Measurements from ENCODE around the gene PDGFRA. TPM values are rescaled to one million over a fixed set of nuclear protein-coding genes. Genes with fewer than 3 reads are reported as not detected.

PDGFRA gene
- total and polyA plus RNA-seq, 10 of the 15 experiments (the other 5 are each of a cell fraction or from before 2014, with no cell fraction given), result 0.01 to 0.28 (median 0.06) TPM; not detected in 5

- TF ChIP-seq SREBF2 (IDR thresholded peaks at IDR 0.05; ENCODE audit: low read length), result no peak
These were observed 43.0 kb downstream of the PDGFRA start (continued) for GRCh38 chr4:54272051-54272450.

GRCh38 chr4:54274264-54274663 lies 45.2 kb downstream of the PDGFRA start:
- in situ Hi-C loops (cut with MboI) (no loop called here), intact Hi-C loops (cut with micrococcal nuclease; ENCODE audit: unreplicated experiment) (no loop called here)
- ATAC-seq (no peak), DNase-seq (ENCODE audit: low read depth, low spot score) (no peak), FAIRE-seq (no peak)
- CTCF ChIA-PET, result interaction anchor here (1.3 kb wide), 1 partner anchor 40 kb away, joined by 4 read pairs; no protein-coding TSS in a partner anchor
- SMC1A ChIA-PET (ENCODE audit: uncharacterized antibody, unreplicated experiment), result no interaction called here
- RAD21 ChIA-PET (ENCODE audit: unreplicated experiment), result no interaction called here
- no TSS peak for BruUV-seq (replicated peaks)
- POLR2A ChIA-PET, result no interaction called here
- H3K27me3 ChIP-seq (replicated peaks in 1 of 2; ENCODE audit: control insufficient read depth in 2 of 2, insufficient read depth in 2 of 2, low read length in 1 of 2), result no peaks in the 10 kb centered on the region
- H2AFZ ChIP-seq (ENCODE audit: control insufficient read depth, low read depth, low read length), result no peak overlapping the region
- H3K27ac ChIP-seq (ENCODE audit: control insufficient read depth, insufficient read depth), result no peak overlapping the region
- WGBS (ENCODE audit: insufficient coverage, insufficient replicate concordance, low lambda C conversion rate, missing lambda C conversion rate), result 60% methylated on average over 3 of the region's 3 CpGs
- no peak overlapping the region for H3K9ac ChIP-seq (ENCODE audit: control insufficient read depth, insufficient read depth, low read length)
- TF ChIP-seq ZNF274 (IDR thresholded peaks at IDR 0.05; ENCODE audit: insufficient read depth, insufficient read length) (no peak), STAT1 (conservative IDR thresholded peaks at IDR 0.05) (no peak), CEBPZ (IDR thresholded peaks at IDR 0.05; ENCODE audit: low read depth, low read length) (no peak), NKRF (conservative IDR thresholded peaks at IDR 0.05) (no peak), ZNF687 (IDR thresholded peaks at IDR 0.05) (no peak), EED (IDR thresholded peaks at IDR 0.05; ENCODE audit: low read depth) (no peak), PBX3 (IDR thresholded peaks at IDR 0.05; ENCODE audit: insufficient replicate concordance, low read depth, low read length) (no peak)
- H3K36me3 ChIP-seq (ENCODE audit: control insufficient read depth in 2 of 2, insufficient read depth in 2 of 2, low read length in 1 of 2), result no peaks in the 10 kb centered on the region
- no peak overlapping the region for H3K4me2 ChIP-seq (ENCODE audit: control insufficient read depth, insufficient read depth)
- no peak overlapping the region for H3K4me3 ChIP-seq
- no peaks in the 10 kb centered on the region for H3K9me3 ChIP-seq (replicated peaks; ENCODE audit: control insufficient read depth, insufficient read depth, low read length)
- H3K4me1 ChIP-seq (ENCODE audit: control insufficient read depth, insufficient read depth, low read length), result no peaks in the 10 kb centered on the region
- no peaks in the 10 kb centered on the region for H3K79me2 ChIP-seq (ENCODE audit: control insufficient read depth, insufficient read depth, low read length)
- no peaks in the 10 kb centered on the region for H4K20me1 ChIP-seq (ENCODE audit: control insufficient read depth, insufficient read depth)
